HepG2 (cell line): ENCODE measurements around the gene SMAD6. TPM values are rescaled to one million over a fixed set of nuclear protein-coding genes. Genes with fewer than 3 reads are reported as not detected.
"Not testable (repeated sequence)": the region's sequence is repeated elsewhere in the genome, so short reads cannot be mapped to it uniquely, and the experiment has no call there.

Source experiments
- ATAC-seq: fragments of 200-7000 bp; cut with Tn5 transposase; 3 replicates; pipeline ENCODE4 v1.9.1; 2020; ENCODE audit warnings: mild to moderate bottlenecking, moderate library complexity
- BruUV-seq: library from RNA; stranded (reverse); fragments of 400-500 nt; replicated peaks from 2 replicates; lab custom pipeline; 2021; lab: Mats Ljungman, UMichigan
- CTCF ChIA-PET: fragments of 300-600 bp; formaldehyde crosslinking; extraction: SDS; loops from one replicate; lab custom pipeline; 2021; ENCODE audit warnings: low total read pairs, inconsistent platforms, low intra/inter-chr PET ratio; lab: Yijun Ruan, JAX
- POLR2A ChIA-PET: fragments of 350-600 bp; sonication (Branson Sonifier 250); formaldehyde crosslinking; loops from one replicate; lab custom pipeline; 2020; ENCODE audit warnings: antibody characterized with exemption, inconsistent platforms; lab: Yijun Ruan, JAX
- DNase-seq: peaks from one replicate; pipeline ENCODE4 v3.0.0-alpha.2; 2015; ENCODE audit warnings: low spot score
- FAIRE-seq: peaks from 3 replicates; lab custom pipeline; 2011; peaks lifted over from hg19 to GRCh38; lab: Jason Lieb, UNC
- H2AFZ ChIP-seq: one replicate; pipeline ENCODE4 v1.6.1; 2011; ENCODE audit warnings: low read length, inconsistent platforms
- H3K27ac ChIP-seq: fragments of 300-600 bp; 3 replicates; pipeline ENCODE4 v1.8.0; 2011; ENCODE audit warnings: mixed run types, mild to moderate bottlenecking, mixed read lengths, low read length, inconsistent platforms; ENCODE audit not compliant: insufficient read depth; ENCODE audit errors: extremely low read length
- H3K27me3 ChIP-seq, 2 experiments: fragments of 200-600 bp in 1 of 2; 2 replicates in 1 of 2; 3 replicates in 1 of 2; pipeline versions ENCODE4 v1.6.0 to v1.8.0; 2011; ENCODE audit warnings: low read length in 2 of 2, mild to moderate bottlenecking in 2 of 2, moderate library complexity in 2 of 2, inconsistent platforms in 1 of 2; ENCODE audit not compliant: insufficient read depth in 2 of 2, control insufficient read depth in 1 of 2
- H3K36me3 ChIP-seq, 2 experiments: fragments of 200-600 bp in 1 of 2; replicated peaks in 1 of 2; 2 replicates in 1 of 2; 3 replicates in 1 of 2; pipeline versions ENCODE4 v1.5.1 to v1.8.0; 2011; ENCODE audit warnings: low read length in 2 of 2, inconsistent platforms in 1 of 2; ENCODE audit not compliant: insufficient read depth in 2 of 2, control insufficient read depth in 1 of 2
- H3K4me1 ChIP-seq: 2 replicates; pipeline ENCODE4 v1.5.1; 2012; ENCODE audit warnings: low read length, inconsistent platforms; ENCODE audit not compliant: insufficient read depth
- H3K4me2 ChIP-seq: 2 replicates; pipeline ENCODE4 v1.6.0; 2011; ENCODE audit warnings: low read depth, low read length, inconsistent platforms
- H3K4me3 ChIP-seq, 3 experiments: fragments of 200-600 bp in 1 of 3; sonication (generic), shearing (Covaris generic) in 1 of 3; replicated peaks in 1 of 3; 2 replicates each; pipeline ENCODE4 v1.5.1; 2011 to 2016; ENCODE audit warnings: low read length in 3 of 3, inconsistent platforms in 2 of 3, low read depth in 2 of 3, mild to moderate bottlenecking in 2 of 3, control low read depth in 1 of 3, mixed read lengths in 1 of 3; ENCODE audit not compliant: insufficient read depth in 1 of 3
- H3K79me2 ChIP-seq: one replicate; pipeline ENCODE4 v1.6.1; 2011; ENCODE audit warnings: low read length, inconsistent platforms; ENCODE audit not compliant: insufficient read depth
- H3K9ac ChIP-seq: 2 replicates; pipeline ENCODE4 v1.6.0; 2011; ENCODE audit warnings: mild to moderate bottlenecking, low read depth, low read length, inconsistent platforms; ENCODE audit not compliant: insufficient read depth
- H3K9me3 ChIP-seq: 2 replicates; pipeline ENCODE4 v1.5.1; 2012; ENCODE audit warnings: mild to moderate bottlenecking, low read length
- H4K20me1 ChIP-seq: 2 replicates; pipeline ENCODE4 v1.6.0; 2011; ENCODE audit warnings: inconsistent platforms, mild to moderate bottlenecking, low read length, moderate library complexity; ENCODE audit not compliant: insufficient read depth
- MEF2D ChIP-seq: sonication (generic); formaldehyde crosslinking; IDR thresholded peaks from 2 replicates; pipeline ENCODE4 v1.5.1; 2020; ENCODE audit warnings: mild to moderate bottlenecking, missing genetic modification reagents
- NBN ChIP-seq: fragments of 450-650 bp; conservative IDR thresholded peaks from 2 replicates; pipeline ENCODE4 v1.6.1; 2017
- PTBP1 ChIP-seq: fragments of 200-400 bp; formaldehyde crosslinking; IDR thresholded peaks from 2 replicates; pipeline ENCODE4 v1.6.1; 2018; ENCODE audit warnings: low read length, low read depth; ENCODE audit not compliant: poor library complexity, severe bottlenecking
- SMYD3 ChIP-seq: sonication (generic); formaldehyde crosslinking; IDR thresholded peaks from 2 replicates; pipeline ENCODE4 v1.8.1; 2023; ENCODE audit warnings: mild to moderate bottlenecking, missing genetic modification reagents
- SNRNP70 ChIP-seq: fragments of 200-400 bp; formaldehyde crosslinking; IDR thresholded peaks from 2 replicates; pipeline ENCODE4 v1.6.1; 2017; ENCODE audit warnings: mild to moderate bottlenecking, low read depth, low read length, moderate library complexity
- TAF1 ChIP-seq: sonication (generic); formaldehyde crosslinking; IDR thresholded peaks from 2 replicates; pipeline ENCODE4 v1.4.0; 2020; ENCODE audit warnings: missing genetic modification reagents
- THAP8 ChIP-seq: sonication (generic); formaldehyde crosslinking; IDR thresholded peaks from 2 replicates; pipeline ENCODE4 v1.5.1; 2020; ENCODE audit warnings: missing genetic modification reagents, mild to moderate bottlenecking, borderline replicate concordance
- USF2 ChIP-seq, 2 experiments: sonication (generic) in 1 of 2; formaldehyde crosslinking in 1 of 2; IDR thresholded peaks; 2 replicates each; pipeline versions ENCODE4 v1.5.1 to v1.6.1; 2011 to 2020; ENCODE audit warnings: borderline replicate concordance in 1 of 2, low read depth in 1 of 2, low read length in 1 of 2, mild to moderate bottlenecking in 1 of 2, missing genetic modification reagents in 1 of 2, moderate library complexity in 1 of 2
- ZBTB7B ChIP-seq: sonication (generic); formaldehyde crosslinking; IDR thresholded peaks from 2 replicates; pipeline ENCODE4 v1.4.0; 2020; ENCODE audit warnings: missing genetic modification reagents
- ZFP90 ChIP-seq: sonication (generic); formaldehyde crosslinking; IDR thresholded peaks from 2 replicates; pipeline ENCODE4 v1.8.0; 2022; ENCODE audit warnings: missing genetic modification reagents, mild to moderate bottlenecking, inconsistent platforms, borderline replicate concordance
- ZNF839 ChIP-seq: sonication (generic); formaldehyde crosslinking; IDR thresholded peaks from 2 replicates; pipeline ENCODE4 v1.4.0; 2020; ENCODE audit warnings: missing genetic modification reagents, mild to moderate bottlenecking, borderline replicate concordance
- WGBS: methylation state at CpG from one replicate; pipeline ENCODE4 v1.1.6; 2017; ENCODE audit warnings: low lambda C conversion rate; 5-methylcytosine and 5-hydroxymethylcytosine counted together
- in situ Hi-C: cut with HindIII; loops from 2 replicates; pipeline ENCODE4 v1.10.0; 2017; ENCODE audit warnings: low pct_unique_long_range_greater_than_20kb; ENCODE audit not compliant: extremely low pct_ligation_motif_present
- intact Hi-C: fragments of 100-400 bp; cut with micrococcal nuclease; formaldehyde crosslinking; loops from one replicate; pipeline ENCODE4 v1.10.0; 2022; ENCODE audit not compliant: unreplicated experiment
- polyA plus RNA-seq, 8 experiments: library from polyadenylated mRNA; depleted of rRNA in 3 of 8; stranded (reverse) in 7 of 8; unstranded in 1 of 8; fragments of >200 nt; fragmentation: Illumina TruSeq in 4 of 8; extraction: Trizol in 4 of 8; gene quantifications; 2 replicates each; pipeline versions ENCODE4 v1.2.1 to v1.2.3, GENCODE V29; 2011 to 2016; ENCODE audit warnings: low read depth in 4 of 8, missing spikeins in 1 of 8, mixed read lengths in 1 of 8; ENCODE audit not compliant: insufficient read depth in 1 of 8
- total RNA-seq, 5 experiments: library from RNA; depleted of rRNA; stranded (reverse); fragments of >200 nt; fragmentation: Illumina TruSeq; extraction: Trizol; gene quantifications; 2 replicates each; pipeline ENCODE4 v1.2.3, GENCODE V29; 2016; ENCODE audit warnings: low read depth in 1 of 5

SMAD6 gene
- total and polyA plus RNA-seq, 2 of the 13 experiments (the other 11 are each of a cell fraction or from before 2014, with no cell fraction given) = 3.3 to 4.4 TPM

GRCh38 chr15:66685638-66686150 lies 16.3 kb upstream of the SMAD6 start (continued):
- TF ChIP-seq USF2 (IDR thresholded peaks at IDR 0.05; ENCODE audit: low read depth, low read length) (no peak), USF2 (CRISPR knock-in tag; IDR thresholded peaks at IDR 0.05; ENCODE audit: borderline replicate concordance) (no peak), SNRNP70 (no peak), TAF1 (CRISPR knock-in tag) (no peak)

- H3K4me1 ChIP-seq, H3K27ac ChIP-seq, ATAC-seq, in situ Hi-C loops, H3K79me2 ChIP-seq, H3K4me2 ChIP-seq, CTCF ChIA-PET, H2AFZ ChIP-seq, FAIRE-seq, DNase-seq, H3K4me3 ChIP-seq, H3K27me3 ChIP-seq, intact Hi-C loops, POLR2A ChIA-PET, BruUV-seq, H3K36me3 ChIP-seq, H3K9ac ChIP-seq, H3K9me3 ChIP-seq, H4K20me1 ChIP-seq: not testable (repeated sequence)
- WGBS = 58% methylated on average over 7 of the region's 7 CpGs
Observed at GRCh38 chr15:66690912-66691311, 11.1 kb upstream of the SMAD6 start.

GRCh38 chr15:66691727-66692126 lies 10.3 kb upstream of the SMAD6 start:
- FAIRE-seq (no peak), ATAC-seq (no peak), DNase-seq (no peak)
- Histone ChIP-seq H3K9me3 (no peaks in the 10 kb centered on the region), H3K36me3 (no peaks in the 10 kb centered on the region), H3K27ac (no peak overlapping the region), H3K4me1 (no peaks in the 10 kb centered on the region), H4K20me1 (no peaks in the 10 kb centered on the region), H2AFZ (no peak overlapping the region), H3K79me2 (no peaks in the 10 kb centered on the region), H3K27me3 (no peaks in the 10 kb centered on the region), H3K9ac (no peak overlapping the region), H3K4me3 (no peak overlapping the region), H3K4me2 (no peak overlapping the region)
- ChIA-PET CTCF (no interaction called here), POLR2A (no interaction called here)
- in situ Hi-C loops (no loop called here), intact Hi-C loops (no loop called here)
- no TSS peak for BruUV-seq
- TF ChIP-seq MEF2D (CRISPR knock-in tag) (no peak), ZFP90 (no peak), PTBP1 (no peak), NBN (no peak), ZNF839 (CRISPR knock-in tag) (no peak), ZBTB7B (CRISPR knock-in tag) (no peak), USF2 (IDR thresholded peaks at IDR 0.05; ENCODE audit: low read depth, low read length) (no peak), USF2 (CRISPR knock-in tag; IDR thresholded peaks at IDR 0.05; ENCODE audit: borderline replicate concordance) (no peak), THAP8 (CRISPR knock-in tag) (no peak), SMYD3 (CRISPR knock-in tag) (no peak)
